Aorta (tissue), 5 donors: ENCODE data around the gene SMIM9. TPM values are rescaled to one million over a fixed set of nuclear protein-coding genes. Genes with fewer than 3 reads are reported as not detected.
"Not testable (repeated sequence)": the region's sequence is repeated elsewhere in the genome, so short reads cannot be mapped to it uniquely, and the experiment has no call there.

Experiments
- ATAC-seq: fragments of 200-7000 bp; cut with Tn5 transposase; one replicate; pipeline ENCODE4 v1.9.1; 2022; ENCODE audit warnings: moderate library complexity; ENCODE audit not compliant: low FRiP score
- DNase-seq, 2 donors: peaks; one replicate each; pipeline ENCODE4 v3.0.0-alpha.2; 2020
- H3K27ac ChIP-seq, 2 donors: one replicate each; pipeline ENCODE4 v1.5.1; 2013; ENCODE audit warnings: low read length in 2 of 2, mild to moderate bottlenecking in 2 of 2, moderate library complexity in 2 of 2, control low read depth in 1 of 2, inconsistent platforms in 1 of 2, low read depth in 1 of 2
- H3K27me3 ChIP-seq, 2 donors: one replicate each; pipeline ENCODE4 v1.6.1; 2013; ENCODE audit warnings: control low read depth in 1 of 2, low read length in 1 of 2, mild to moderate bottlenecking in 1 of 2, moderate library complexity in 1 of 2; ENCODE audit not compliant: insufficient read depth in 2 of 2, control insufficient read depth in 1 of 2
- H3K36me3 ChIP-seq, 2 donors: one replicate each; pipeline ENCODE4 v1.6.1; 2013; ENCODE audit warnings: control low read depth in 1 of 2, low read length in 1 of 2, mild to moderate bottlenecking in 1 of 2; ENCODE audit not compliant: insufficient read depth in 2 of 2, control insufficient read depth in 1 of 2
- H3K4me1 ChIP-seq, 2 donors: one replicate each; pipeline ENCODE4 v1.6.1; 2013; ENCODE audit warnings: low read length in 2 of 2, control low read depth in 1 of 2, mild to moderate bottlenecking in 1 of 2, moderate library complexity in 1 of 2; ENCODE audit not compliant: insufficient read depth in 2 of 2, control insufficient read depth in 1 of 2
- H3K4me3 ChIP-seq, 2 donors: one replicate each; pipeline ENCODE4 v1.5.1; 2013; ENCODE audit warnings: low read length in 2 of 2, control low read depth in 1 of 2, mild to moderate bottlenecking in 1 of 2
- H3K9me3 ChIP-seq: one replicate; pipeline ENCODE4 v1.6.1; 2013; ENCODE audit warnings: mild to moderate bottlenecking, low read length; ENCODE audit not compliant: control insufficient read depth
- WGBS, 2 donors: extraction: QIAGEN DNeasy Blood & Tissue Kit; methylation state at CpG; one replicate each; pipeline ENCODE4 v1.1.7; 2013; 5-methylcytosine and 5-hydroxymethylcytosine counted together
- intact Hi-C, 2 donors: fragments of 100-400 bp; cut with DNase I; formaldehyde crosslinking; loops; one replicate each; pipeline versions ENCODE4 v1.14.2 to v1.15.0; 2022
- polyA plus RNA-seq, 2 donors: library from polyadenylated mRNA; stranded (reverse); fragments of 200-250 nt; gene quantifications; one replicate each; pipeline ENCODE4 v1.2.3, GENCODE V29; 2013
- total RNA-seq, 2 donors: library from RNA; stranded (reverse); fragmentation: NEBNext Ultra II Directional; extraction: Animal tissue kit (Norgen Biotek cat#: 25700); gene quantifications; one replicate each; pipeline ENCODE4 v1.2.1, GENCODE V29; 2021
- donor health status: healthy with polysubstance abuse.
- donor health status: Bipolar disorder and iron deficiency.
- donor health status: DM: no; HTN: no; CAD: no.
- donor health status: DM: no; HTN: no; CAD: no.
- donor health status: DM: yes; HTN: yes; CAD: no.

The SMIM9 gene
- total and polyA plus RNA-seq, 4 donors: 0.39 TPM; not detected in 3

GRCh38 chrX:154818916-154819770 lies 15.3 kb downstream of the SMIM9 start:
- Histone ChIP-seq H3K4me3 (no peak overlapping the region), H3K36me3 (no peaks in the 10 kb centered on the region), H3K27ac (no peak overlapping the region), H3K4me1 (no peaks in the 10 kb centered on the region), H3K27me3 (no peaks in the 10 kb centered on the region), H3K9me3 (no peaks in the 10 kb centered on the region)
- DNase-seq (no peak), ATAC-seq (no peak)
- intact Hi-C loops: no loop called here
- WGBS, 2 donors: 78 to 87% methylated on average over 11 of the region's 11 CpGs

GRCh38 chrX:154817048-154817618 lies 17.3 kb downstream of the SMIM9 start:
- intact Hi-C loops, ATAC-seq: not testable (repeated sequence)
- 91 to 98% methylated on average over 19 of the region's 19 CpGs for WGBS, 2 donors

GRCh38 chrX:154816326-154816898 lies 18.1 kb downstream of the SMIM9 start:
- H3K4me3 ChIP-seq, H3K36me3 ChIP-seq, H3K4me1 ChIP-seq, H3K27me3 ChIP-seq, H3K9me3 ChIP-seq, ATAC-seq, DNase-seq, H3K27ac ChIP-seq, intact Hi-C loops: not testable (repeated sequence)
- WGBS, 2 donors: 74 to 95% methylated on average over 4 of the region's 4 CpGs

More at GRCh38 chrX:154817048-154817618, 17.3 kb downstream of the SMIM9 start:
- H3K4me1 ChIP-seq, DNase-seq, H3K4me3 ChIP-seq, H3K27me3 ChIP-seq, H3K27ac ChIP-seq, H3K9me3 ChIP-seq, H3K36me3 ChIP-seq: not testable (repeated sequence)

- intact Hi-C loops: no loop called here
- ATAC-seq: no peak
- no peak for DNase-seq
- Histone ChIP-seq H3K27ac (no peak overlapping the region), H3K4me1 (no peaks in the 10 kb centered on the region), H3K27me3 (no peaks in the 10 kb centered on the region), H3K4me3 (no peak overlapping the region), H3K36me3 (no peaks in the 10 kb centered on the region), H3K9me3 (no peaks in the 10 kb centered on the region)
- 16 to 29% methylated on average over 5 of the region's 5 CpGs for WGBS, 2 donors
Observed at GRCh38 chrX:154815274-154815818, 19.1 kb downstream of the SMIM9 start.

- Histone ChIP-seq H3K4me3 (no peak overlapping the region), H3K36me3 (no peaks in the 10 kb centered on the region), H3K4me1 (no peaks in the 10 kb centered on the region), H3K9me3 (no peaks in the 10 kb centered on the region), H3K27me3 (no peaks in the 10 kb centered on the region), H3K27ac (no peak overlapping the region)
- WGBS, 2 donors: 36 to 52% methylated on average over 1 of the region's 1 CpG
- DNase-seq (no peak), ATAC-seq (no peak)
- intact Hi-C loops: no loop called here
Observed at GRCh38 chrX:154813801-154814200, 20.7 kb downstream of the SMIM9 start.

- DNase-seq (no peak), ATAC-seq (no peak)
- Histone ChIP-seq H3K4me3 (no peak overlapping the region), H3K9me3 (no peaks in the 10 kb centered on the region), H3K36me3 (no peaks in the 10 kb centered on the region), H3K27ac (no peak overlapping the region), H3K4me1 (no peaks in the 10 kb centered on the region), H3K27me3 (no peaks in the 10 kb centered on the region)
- intact Hi-C loops: no loop called here
- WGBS, 2 donors: 75 to 94% methylated on average over 2 of the region's 2 CpGs
Observed at GRCh38 chrX:154812341-154813101, 21.9 kb downstream of the SMIM9 start.

GRCh38 chrX:154809939-154810665 lies 24.4 kb downstream of the SMIM9 start:
- Histone ChIP-seq H3K4me1 (peaks cover 0 to 1% of the 10 kb centered on the region in 2 donors), H3K36me3 (no peaks in the 10 kb centered on the region), H3K27ac (no peak overlapping the region), H3K4me3 (no peak overlapping the region), H3K9me3 (no peaks in the 10 kb centered on the region), H3K27me3 (no peaks in the 10 kb centered on the region)
- no peak for DNase-seq
- no peak for ATAC-seq
- intact Hi-C loops: no loop called here
- 68 to 96% methylated on average over 1 of the region's 1 CpG for WGBS, 2 donors
